HUES48 (cell line): ENCODE measurements around the gene PHF21A.
"Not testable (repeated sequence)": the region's sequence is repeated elsewhere in the genome, so short reads cannot be mapped to it uniquely, and the experiment has no call there.

Experiments used
- H3K27ac ChIP-seq: one replicate; pipeline ENCODE4 v1.7.0; 2013; ENCODE audit warnings: low read depth, low read length, inconsistent platforms
- H3K27me3 ChIP-seq: 2 replicates; pipeline ENCODE4 v1.6.1; 2013; ENCODE audit warnings: mild to moderate bottlenecking, low read length; ENCODE audit not compliant: control insufficient read depth, insufficient read depth
- H3K36me3 ChIP-seq: 2 replicates; pipeline ENCODE4 v1.6.1; 2013; ENCODE audit warnings: low read length; ENCODE audit not compliant: control insufficient read depth, insufficient read depth
- H3K4me1 ChIP-seq: 2 replicates; pipeline ENCODE4 v1.6.1; 2013; ENCODE audit warnings: mild to moderate bottlenecking, low read length; ENCODE audit not compliant: control insufficient read depth, insufficient read depth
- H3K4me3 ChIP-seq: 2 replicates; pipeline ENCODE4 v1.5.1; 2013; ENCODE audit warnings: mild to moderate bottlenecking, low read depth, low read length
- H3K9ac ChIP-seq: 2 replicates; pipeline ENCODE4 v1.6.1; 2013; ENCODE audit warnings: mild to moderate bottlenecking, low read depth, low read length, moderate library complexity
- H3K9me3 ChIP-seq: 2 replicates; pipeline ENCODE4 v1.6.1; 2013; ENCODE audit warnings: low read length; ENCODE audit not compliant: control insufficient read depth, insufficient read depth

Gene PHF21A

DNA sequence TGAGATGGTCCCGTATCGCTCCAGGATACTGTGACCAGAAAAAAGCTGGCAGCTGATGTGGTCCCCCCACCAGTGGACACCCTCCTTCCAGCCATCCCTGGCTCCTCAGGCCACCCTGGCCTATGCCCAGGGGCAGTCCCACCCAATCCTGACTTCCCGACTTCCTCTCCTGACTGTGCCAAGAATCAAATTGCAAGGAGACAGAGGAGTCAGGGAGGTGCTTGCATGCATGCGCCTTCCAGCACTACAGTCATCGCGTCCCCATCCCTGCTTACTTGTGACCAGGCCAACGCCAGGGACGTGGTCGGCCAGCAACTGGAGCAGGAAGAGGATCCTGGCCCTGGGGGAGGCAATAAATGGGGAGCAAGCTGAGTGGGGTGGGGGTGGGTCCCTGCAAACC is 210.6 kb downstream of the PHF21A start:
- Histone ChIP-seq H3K27ac (no peak overlapping the region), H3K9me3 (no peaks in the 10 kb centered on the region), H3K4me1 (no peaks in the 10 kb centered on the region), H3K4me3 (no peak overlapping the region), H3K36me3 (peaks cover 48% of the 10 kb centered on the region), H3K27me3 (no peaks in the 10 kb centered on the region), H3K9ac (no peak overlapping the region)

DNA sequence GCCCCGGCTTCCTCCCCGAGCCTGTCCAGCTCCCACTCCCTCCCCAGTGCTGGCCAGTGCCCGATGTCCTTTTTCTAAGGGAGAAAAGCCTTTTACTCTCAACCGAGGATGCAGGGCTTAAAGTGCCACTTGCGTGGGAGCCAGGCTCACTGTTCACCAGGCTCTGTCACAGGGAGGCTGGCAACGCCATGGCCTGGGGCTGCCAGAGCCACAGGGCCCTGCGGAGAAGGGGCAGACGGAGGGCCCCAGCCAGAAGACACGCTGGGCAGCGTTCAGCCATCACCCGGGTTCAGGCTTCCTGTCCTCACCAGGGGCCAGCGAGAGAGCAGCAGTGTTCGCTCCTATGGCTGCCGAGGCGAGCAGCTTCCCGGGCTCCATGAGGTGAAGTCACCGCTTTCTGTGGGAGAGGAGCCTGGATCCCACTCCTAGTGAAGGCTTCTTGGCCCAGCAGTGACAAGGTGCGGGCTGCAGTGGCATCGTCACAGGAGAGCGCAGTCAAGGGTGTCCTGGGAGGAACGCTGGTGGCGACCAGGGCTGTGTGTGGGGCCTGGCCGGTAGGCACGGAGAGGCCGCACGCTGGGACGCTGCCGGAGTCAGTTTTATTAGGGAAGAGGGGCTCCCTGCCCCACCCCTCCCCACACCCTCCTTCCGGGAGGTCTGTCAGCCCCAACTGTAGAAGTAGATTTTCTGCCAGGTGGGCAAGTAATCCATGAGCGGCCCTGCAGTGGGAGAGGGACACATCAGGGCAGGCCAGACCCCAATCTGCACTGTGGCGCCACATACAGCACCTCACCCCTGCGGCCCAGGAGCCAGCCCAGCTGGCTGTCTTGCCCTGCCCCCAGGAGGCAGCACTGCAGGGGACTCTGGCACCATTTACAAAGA is 211.4 kb downstream of the PHF21A start:
- no peaks in the 10 kb centered on the region for H3K27me3 ChIP-seq
- H3K4me1 ChIP-seq: no peaks in the 10 kb centered on the region

DNA sequence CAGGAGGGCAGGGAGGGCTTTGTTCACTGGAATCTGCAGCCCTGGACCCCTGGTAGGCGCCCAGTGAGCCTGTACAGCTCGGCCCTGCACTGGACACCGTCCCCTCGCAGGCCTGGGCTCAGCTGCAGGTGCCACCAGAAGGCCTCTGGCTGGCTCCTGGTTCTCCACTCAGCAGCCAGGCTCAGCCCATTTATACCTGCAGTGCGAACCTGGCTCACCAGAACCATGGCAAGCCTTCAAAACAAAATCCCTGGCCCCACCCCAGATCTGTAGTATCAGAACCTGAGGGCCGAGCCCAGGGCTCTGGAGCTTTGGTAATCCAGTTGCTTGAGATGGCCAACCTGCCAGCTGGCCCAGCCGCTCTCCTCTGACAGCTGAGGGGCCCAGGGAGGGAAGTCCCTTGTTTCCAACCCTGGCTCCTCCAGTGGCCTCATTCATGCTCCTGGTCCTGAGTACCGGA is 213.3 kb downstream of the PHF21A start:
- H3K9me3 ChIP-seq: no peaks in the 10 kb centered on the region
- H3K36me3 ChIP-seq: peaks cover 45% of the 10 kb centered on the region
- H3K9ac ChIP-seq: no peak overlapping the region
- H3K27me3 ChIP-seq: no peaks in the 10 kb centered on the region
- no peak overlapping the region for H3K4me3 ChIP-seq
- H3K27ac ChIP-seq: no peak overlapping the region
- no peaks in the 10 kb centered on the region for H3K4me1 ChIP-seq

More for the DNA sequence above, 211.4 kb downstream of the PHF21A start:
- peaks cover 45% of the 10 kb centered on the region for H3K36me3 ChIP-seq
- no peak overlapping the region for H3K9ac ChIP-seq
- H3K27ac ChIP-seq: no peak overlapping the region
- H3K9me3 ChIP-seq: no peaks in the 10 kb centered on the region
- H3K4me3 ChIP-seq: no peak overlapping the region

DNA sequence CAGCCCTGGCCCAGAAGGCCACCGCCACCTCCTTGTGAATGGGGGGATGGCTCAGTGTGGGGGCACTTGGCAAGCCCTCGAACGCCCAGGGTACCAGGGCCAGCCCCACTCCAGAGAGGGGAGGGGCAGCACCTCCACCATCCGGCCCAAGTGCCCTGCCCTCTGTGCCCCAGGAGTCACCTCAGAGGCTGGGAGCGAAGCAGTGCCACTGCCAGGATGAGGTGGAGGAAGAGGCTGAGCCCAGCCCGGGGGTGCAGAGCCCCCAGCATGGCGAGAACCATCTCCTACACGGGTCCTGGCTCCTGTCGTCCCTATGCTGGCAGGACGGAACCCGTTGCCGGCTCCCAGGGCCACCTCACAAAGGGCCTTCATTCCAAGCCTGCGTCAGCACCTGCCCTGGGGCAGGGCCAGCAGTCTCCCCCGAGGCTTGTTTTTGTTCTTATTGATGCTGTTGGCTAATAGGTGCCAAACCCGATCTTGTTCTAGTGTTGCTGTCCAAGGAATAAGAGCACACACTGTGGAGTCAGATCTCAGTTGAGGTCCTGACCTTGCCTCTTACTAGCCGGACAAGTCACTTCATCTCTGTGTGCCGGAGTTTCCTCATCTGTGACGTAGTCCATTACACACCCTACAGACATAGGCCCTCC is 214.2 kb downstream of the PHF21A start, which contains the start of gene FREY1:
TSS of gene FREY1 (minus strand) at position 307 of the 647 bp plus-strand sequence. CDS start at position 281, 26 bp downstream.
- Histone ChIP-seq H3K27ac (no peak within 1 kb of the TSS), H3K9me3 (no peaks in the 10 kb centered on the region), H3K36me3 (peaks cover 47% of the 10 kb centered on the region), H3K4me1 (no peaks in the 10 kb centered on the region), H3K4me3 (no peak within 1 kb of the TSS), H3K9ac (no peak within 1 kb of the TSS), H3K27me3 (no peaks in the 10 kb centered on the region)

DNA sequence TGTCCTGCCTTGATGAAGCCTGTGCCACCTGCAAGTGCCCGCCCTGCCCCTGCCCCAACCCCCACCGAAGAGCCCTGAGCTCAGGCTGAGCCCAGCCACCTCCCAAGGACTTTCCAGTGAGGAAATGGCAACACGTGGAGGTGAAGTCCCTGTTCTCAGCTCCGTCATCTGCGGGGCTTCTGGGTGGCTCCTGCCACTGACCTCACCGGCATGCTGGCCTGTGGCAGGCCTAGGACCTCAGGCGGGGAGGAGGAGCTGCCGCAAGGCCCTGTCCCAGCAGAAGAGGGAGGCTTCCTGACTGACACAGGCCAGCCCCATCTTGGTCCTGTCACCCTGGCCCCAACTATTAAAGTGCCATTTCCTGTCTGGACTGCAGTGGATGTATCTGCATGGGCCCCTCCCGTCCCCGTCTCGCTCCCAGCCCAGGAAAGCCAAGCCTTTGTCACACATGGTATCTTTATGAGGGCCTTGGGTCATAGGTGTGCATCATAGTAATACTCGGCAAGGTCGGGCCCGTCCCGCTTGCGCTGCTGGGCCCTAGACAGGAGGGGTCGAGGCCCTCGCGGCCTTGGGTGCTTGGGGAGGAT is 215.1 kb downstream of the PHF21A start:
- Histone ChIP-seq H3K27ac (no peak overlapping the region), H3K9me3 (no peaks in the 10 kb centered on the region), H3K9ac (no peak overlapping the region), H3K4me3 (no peak overlapping the region), H3K4me1 (no peaks in the 10 kb centered on the region), H3K27me3 (no peaks in the 10 kb centered on the region; the same call in 1 of the 2 replicates), H3K36me3 (peaks cover 43% of the 10 kb centered on the region)

GRCh38 chr11:45905576-45905975 is 215.7 kb downstream of the PHF21A start:
- peaks cover 38% of the 10 kb centered on the region for H3K36me3 ChIP-seq
- H3K9ac ChIP-seq, H3K9me3 ChIP-seq, H3K27me3 ChIP-seq, H3K4me1 ChIP-seq, H3K4me3 ChIP-seq, H3K27ac ChIP-seq: not testable (repeated sequence)

DNA sequence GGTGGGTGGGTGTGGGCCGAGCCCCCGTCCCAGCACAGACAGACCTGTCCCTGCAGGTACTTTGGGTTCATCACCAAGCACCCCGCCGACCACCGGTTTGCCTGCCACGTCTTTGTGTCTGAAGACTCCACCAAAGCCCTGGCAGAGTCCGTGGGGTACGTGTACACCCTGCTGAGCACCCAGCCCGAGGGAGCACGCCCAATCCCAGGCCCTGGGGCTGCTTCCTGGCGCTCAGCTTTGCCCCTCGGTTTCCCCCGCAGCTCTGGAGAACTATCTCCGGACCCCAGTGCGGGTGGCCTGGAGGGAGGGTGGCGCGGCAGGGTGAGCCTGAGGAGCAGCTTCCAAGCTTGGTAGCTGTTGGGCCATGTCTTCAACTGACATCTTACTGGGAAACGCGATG is 216.2 kb downstream of the PHF21A start:
- Histone ChIP-seq H3K4me3 (no peak overlapping the region), H3K9me3 (no peaks in the 10 kb centered on the region), H3K9ac (no peak overlapping the region), H3K36me3 (peaks cover 37% of the 10 kb centered on the region), H3K4me1 (peaks cover 3% of the 10 kb centered on the region; the same call in 1 of the 2 replicates), H3K27ac (no peak overlapping the region), H3K27me3 (peaks cover 8% of the 10 kb centered on the region)

DNA sequence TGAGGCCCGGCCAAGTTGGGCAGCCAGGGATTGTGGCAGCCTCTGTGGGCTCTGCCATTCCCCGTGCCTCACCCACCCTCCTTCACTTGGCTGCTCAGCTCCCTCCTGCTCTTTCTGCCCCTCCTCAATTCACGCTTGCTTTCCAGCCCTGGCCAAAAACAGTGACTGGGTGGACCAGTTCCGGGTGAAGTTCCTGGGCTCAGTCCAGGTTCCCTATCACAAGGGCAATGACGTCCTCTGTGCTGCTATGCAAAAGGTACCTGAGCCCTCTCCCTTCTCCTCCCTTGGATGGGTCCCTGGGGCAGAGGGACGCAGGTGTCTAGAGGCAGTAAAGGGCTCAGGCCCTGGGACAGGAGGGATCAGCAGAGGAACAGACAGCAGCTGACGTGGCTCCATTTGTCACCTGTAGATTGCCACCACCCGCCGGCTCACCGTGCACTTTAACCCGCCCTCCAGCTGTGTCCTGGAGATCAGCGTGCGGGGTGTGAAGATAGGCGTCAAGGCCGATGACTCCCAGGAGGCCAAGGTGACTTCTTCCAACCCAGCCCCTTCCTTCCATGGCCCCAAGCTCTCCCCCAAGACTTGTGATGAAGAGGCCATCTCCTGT is 216.8 kb downstream of the PHF21A start:
- no peak overlapping the region for H3K4me3 ChIP-seq
- no peak overlapping the region for H3K27ac ChIP-seq
- H3K9ac ChIP-seq: no peak overlapping the region
- peaks cover 3% of the 10 kb centered on the region; the same call in 1 of the 2 replicates for H3K4me1 ChIP-seq
- H3K9me3 ChIP-seq: no peaks in the 10 kb centered on the region
- peaks cover 32% of the 10 kb centered on the region for H3K36me3 ChIP-seq
- H3K27me3 ChIP-seq: peaks cover 8% of the 10 kb centered on the region

DNA sequence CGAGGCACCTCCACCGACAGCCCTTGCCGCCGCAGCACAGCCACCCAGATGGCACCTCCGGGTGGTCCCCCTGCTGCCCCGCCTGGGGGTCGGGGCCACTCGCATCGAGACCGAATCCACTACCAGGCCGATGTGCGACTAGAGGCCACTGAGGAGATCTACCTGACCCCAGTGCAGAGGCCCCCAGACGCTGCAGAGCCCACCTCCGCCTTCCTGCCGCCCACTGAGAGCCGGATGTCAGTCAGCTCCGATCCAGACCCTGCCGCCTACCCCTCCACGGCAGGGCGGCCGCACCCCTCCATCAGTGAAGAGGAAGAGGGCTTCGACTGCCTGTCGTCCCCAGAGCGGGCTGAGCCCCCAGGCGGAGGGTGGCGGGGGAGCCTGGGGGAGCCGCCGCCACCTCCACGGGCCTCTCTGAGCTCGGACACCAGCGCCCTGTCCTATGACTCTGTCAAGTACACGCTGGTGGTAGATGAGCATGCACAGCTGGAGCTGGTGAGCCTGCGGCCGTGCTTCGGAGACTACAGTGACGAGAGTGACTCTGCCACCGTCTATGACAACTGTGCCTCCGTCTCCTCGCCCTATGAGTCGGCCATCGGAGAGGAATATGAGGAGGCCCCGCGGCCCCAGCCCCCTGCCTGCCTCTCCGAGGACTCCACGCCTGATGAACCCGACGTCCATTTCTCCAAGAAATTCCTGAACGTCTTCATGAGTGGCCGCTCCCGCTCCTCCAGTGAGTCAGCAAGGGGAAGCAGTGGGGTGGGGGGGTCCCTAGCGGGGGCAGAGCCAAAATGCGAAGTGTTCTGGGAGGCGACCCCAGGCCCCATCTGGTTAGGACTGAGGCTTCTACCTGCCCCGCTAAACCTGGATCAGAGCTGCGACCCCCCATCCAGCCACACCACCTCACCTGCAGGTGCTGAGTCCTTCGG is 218.5 kb downstream of the PHF21A start:
- Histone ChIP-seq H3K9me3 (no peaks in the 10 kb centered on the region), H3K36me3 (peaks cover 31% of the 10 kb centered on the region), H3K9ac (no peak overlapping the region), H3K27me3 (peaks cover 8% of the 10 kb centered on the region), H3K4me1 (peaks cover 10% of the 10 kb centered on the region; the same call in 1 of the 2 replicates), H3K4me3 (no peak overlapping the region), H3K27ac (no peak overlapping the region)

GRCh38 chr11:45901626-45902025 is 219.6 kb downstream of the PHF21A start:
- Histone ChIP-seq H3K27me3 (peaks cover 8% of the 10 kb centered on the region), H3K27ac (no peak overlapping the region), H3K9ac (no peak overlapping the region), H3K9me3 (no peaks in the 10 kb centered on the region), H3K36me3 (peaks cover 31% of the 10 kb centered on the region), H3K4me1 (peaks cover 14% of the 10 kb centered on the region; the same call in 1 of the 2 replicates), H3K4me3 (no peak overlapping the region)
